PFSK-1 (cell line): ENCODE measurements around the gene TMEM117.

Experiments used
- FOXP2 ChIP-seq: optimal IDR thresholded peaks from 2 replicates; pipeline ENCODE3; 2011; ENCODE audit warnings: borderline replicate concordance, control low read depth, inconsistent platforms; ENCODE audit not compliant: insufficient read depth; ENCODE audit errors: extremely low read length, extremely low read depth
- POLR2AphosphoS5 ChIP-seq: IDR thresholded peaks from 2 replicates; pipeline ENCODE4 v1.6.1; 2012; ENCODE audit warnings: low read depth, mild to moderate bottlenecking, control low read depth, low read length, moderate library complexity
- SIN3A ChIP-seq: IDR thresholded peaks from 2 replicates; pipeline ENCODE4 v1.6.1; 2012; ENCODE audit warnings: mild to moderate bottlenecking, low read length, moderate library complexity, borderline replicate concordance; ENCODE audit not compliant: insufficient read depth
- TAF1 ChIP-seq: IDR thresholded peaks from 2 replicates; pipeline ENCODE4 v1.6.1; 2012; ENCODE audit warnings: low read length, control low read depth, borderline replicate concordance; ENCODE audit not compliant: insufficient read depth
- TF ChIP-seq, protein P1 (sequence below), 2 experiments: IDR thresholded peaks; 2 replicates each; pipeline versions ENCODE4 v1.6.1 to v1.8.0; 2011 to 2012; ENCODE audit warnings: low read depth in 2 of 2, low read length in 2 of 2, control low read depth in 1 of 2, inconsistent platforms in 1 of 2, mild to moderate bottlenecking in 1 of 2, moderate library complexity in 1 of 2; ENCODE audit not compliant: insufficient read depth in 1 of 2

The TMEM117 gene

DNA sequence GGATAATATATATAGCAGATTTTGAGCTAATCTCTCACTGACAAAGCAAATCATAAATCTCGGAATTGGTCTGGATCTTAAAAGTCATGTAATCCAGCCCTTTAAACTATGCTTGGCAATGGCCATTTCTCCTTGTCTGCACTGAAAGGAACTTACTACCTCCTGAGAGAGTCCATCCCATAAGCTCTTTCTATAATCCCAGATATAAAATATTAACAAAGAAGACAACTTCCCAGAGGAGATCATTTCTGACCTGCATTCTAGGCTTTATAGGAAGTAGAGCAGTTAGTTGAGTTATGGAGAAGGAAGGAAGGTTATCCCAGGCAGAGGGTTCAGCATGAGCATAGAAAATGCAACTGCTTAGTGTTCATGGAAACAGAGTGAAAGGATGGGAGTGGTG is 99.7 kb downstream of the TMEM117 start:
- TF ChIP-seq SIN3A (no peak), TAF1 (no peak), FOXP2 (no peak), POLR2AphosphoS5 (no peak)
- TF ChIP-seq, protein P1, sequence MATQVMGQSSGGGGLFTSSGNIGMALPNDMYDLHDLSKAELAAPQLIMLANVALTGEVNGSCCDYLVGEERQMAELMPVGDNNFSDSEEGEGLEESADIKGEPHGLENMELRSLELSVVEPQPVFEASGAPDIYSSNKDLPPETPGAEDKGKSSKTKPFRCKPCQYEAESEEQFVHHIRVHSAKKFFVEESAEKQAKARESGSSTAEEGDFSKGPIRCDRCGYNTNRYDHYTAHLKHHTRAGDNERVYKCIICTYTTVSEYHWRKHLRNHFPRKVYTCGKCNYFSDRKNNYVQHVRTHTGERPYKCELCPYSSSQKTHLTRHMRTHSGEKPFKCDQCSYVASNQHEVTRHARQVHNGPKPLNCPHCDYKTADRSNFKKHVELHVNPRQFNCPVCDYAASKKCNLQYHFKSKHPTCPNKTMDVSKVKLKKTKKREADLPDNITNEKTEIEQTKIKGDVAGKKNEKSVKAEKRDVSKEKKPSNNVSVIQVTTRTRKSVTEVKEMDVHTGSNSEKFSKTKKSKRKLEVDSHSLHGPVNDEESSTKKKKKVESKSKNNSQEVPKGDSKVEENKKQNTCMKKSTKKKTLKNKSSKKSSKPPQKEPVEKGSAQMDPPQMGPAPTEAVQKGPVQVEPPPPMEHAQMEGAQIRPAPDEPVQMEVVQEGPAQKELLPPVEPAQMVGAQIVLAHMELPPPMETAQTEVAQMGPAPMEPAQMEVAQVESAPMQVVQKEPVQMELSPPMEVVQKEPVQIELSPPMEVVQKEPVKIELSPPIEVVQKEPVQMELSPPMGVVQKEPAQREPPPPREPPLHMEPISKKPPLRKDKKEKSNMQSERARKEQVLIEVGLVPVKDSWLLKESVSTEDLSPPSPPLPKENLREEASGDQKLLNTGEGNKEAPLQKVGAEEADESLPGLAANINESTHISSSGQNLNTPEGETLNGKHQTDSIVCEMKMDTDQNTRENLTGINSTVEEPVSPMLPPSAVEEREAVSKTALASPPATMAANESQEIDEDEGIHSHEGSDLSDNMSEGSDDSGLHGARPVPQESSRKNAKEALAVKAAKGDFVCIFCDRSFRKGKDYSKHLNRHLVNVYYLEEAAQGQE (IDR thresholded peaks at IDR 0.05; ENCODE audit: insufficient read depth in 1 of 2, low read depth in 2 of 2, low read length in 2 of 2), result no peak

DNA sequence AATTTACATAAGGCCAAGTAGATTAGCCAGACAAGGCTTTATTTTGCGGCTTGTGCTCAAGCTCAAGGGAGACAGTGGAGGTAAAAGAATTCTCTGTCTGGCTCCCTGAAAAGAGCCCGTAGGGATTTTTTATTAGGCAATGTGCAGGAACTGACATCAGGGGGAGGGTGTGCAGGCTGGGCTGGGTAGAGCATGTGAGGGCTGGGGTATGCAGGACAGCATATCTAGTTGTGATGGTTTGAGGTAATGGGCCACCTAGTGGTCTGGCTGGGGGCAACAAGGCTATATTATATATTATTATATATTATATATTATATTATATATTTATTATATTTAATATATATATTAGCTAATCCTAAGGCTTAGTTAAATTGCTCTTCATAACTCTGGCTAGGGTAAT is 102.1 kb downstream of the TMEM117 start:
- TF ChIP-seq, protein P1 (IDR thresholded peaks at IDR 0.05; ENCODE audit: insufficient read depth in 1 of 2, low read depth in 2 of 2, low read length in 2 of 2), result no peak
- no peak for TF ChIP-seq POLR2AphosphoS5

DNA sequence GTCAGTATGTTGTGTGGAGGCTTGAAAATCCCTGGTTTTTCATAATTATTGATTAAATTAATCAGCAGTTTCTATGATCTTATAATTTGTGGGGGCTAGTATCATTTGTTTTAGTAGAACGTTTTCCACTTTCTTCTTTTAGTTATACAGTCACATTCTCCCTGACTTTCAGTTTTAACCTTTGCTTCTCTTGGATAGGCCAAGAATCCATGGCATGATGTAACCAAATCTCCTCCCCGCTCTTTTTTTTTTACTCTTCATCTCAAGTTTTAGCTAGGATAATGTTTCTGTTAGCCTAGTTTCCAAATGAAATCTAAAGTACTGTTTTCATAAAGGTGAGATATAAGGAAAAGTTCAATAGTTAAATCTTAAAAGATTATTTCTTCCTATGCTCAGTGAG is 106.5 kb downstream of the TMEM117 start:
- TF ChIP-seq, protein P1 (IDR thresholded peaks at IDR 0.05; ENCODE audit: insufficient read depth in 1 of 2, low read depth in 2 of 2, low read length in 2 of 2), result no peak
- no peak for TF ChIP-seq SIN3A
- no peak for TF ChIP-seq POLR2AphosphoS5
- TF ChIP-seq FOXP2, result no peak
- TF ChIP-seq TAF1, result no peak

DNA sequence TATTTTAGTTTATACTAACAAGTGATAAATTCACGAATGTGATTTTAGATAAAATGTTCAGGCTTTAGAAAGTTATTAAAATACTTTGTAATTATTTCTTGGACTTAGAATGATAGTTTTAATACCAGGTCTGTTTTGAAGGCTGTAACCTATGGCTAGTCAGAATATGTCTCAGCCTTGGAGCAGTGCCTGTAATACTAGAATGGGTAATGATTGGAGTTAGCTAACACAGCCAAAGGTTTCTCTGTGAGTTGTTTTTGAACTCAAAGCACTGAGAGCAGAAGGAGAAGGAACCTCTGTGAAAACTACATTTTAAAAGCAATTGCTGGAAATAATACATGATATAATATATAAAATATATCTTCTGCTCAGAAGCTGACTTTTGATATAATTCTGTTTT is 110.1 kb downstream of the TMEM117 start:
- no peak for TF ChIP-seq FOXP2
- TF ChIP-seq, protein P1 (IDR thresholded peaks at IDR 0.05; ENCODE audit: insufficient read depth in 1 of 2, low read depth in 2 of 2, low read length in 2 of 2), result no peak

DNA sequence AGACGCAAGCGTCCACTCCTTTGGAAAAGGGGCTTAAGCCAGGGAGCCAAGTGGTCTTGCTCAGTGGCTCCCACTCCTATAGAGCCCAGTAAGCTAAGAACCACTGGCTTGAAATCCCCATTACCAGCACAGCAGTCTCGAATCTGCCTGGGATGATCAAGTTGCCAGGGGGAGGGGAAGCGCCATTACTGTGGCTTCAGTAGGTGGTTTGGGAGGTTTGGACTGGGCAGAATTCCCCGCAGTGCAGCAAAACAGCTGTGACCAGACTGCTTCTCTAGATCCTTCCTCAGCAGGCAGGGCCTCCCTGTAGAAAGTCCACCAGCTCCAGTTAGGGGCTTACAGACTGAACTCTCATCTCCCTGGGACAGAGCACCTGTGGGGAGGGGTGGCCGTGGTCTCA is 115.4 kb downstream of the TMEM117 start:
- TF ChIP-seq, protein P1 (IDR thresholded peaks at IDR 0.05; ENCODE audit: insufficient read depth in 1 of 2, low read depth in 2 of 2, low read length in 2 of 2), result no peak
- TF ChIP-seq SIN3A (no peak), TAF1 (no peak), POLR2AphosphoS5 (no peak), FOXP2 (no peak)
